H1 (cell line): ENCODE measurements around the gene PRR33. TPM values are rescaled to one million over a fixed set of nuclear protein-coding genes. Genes with fewer than 3 reads are reported as not detected.

Experiments used
- CHD7 ChIP-seq: fragments of 300-600 bp; sonication (generic); IDR thresholded peaks from 2 replicates; pipeline ENCODE4 v1.7.1; 2012; ENCODE audit warnings: low read length, moderate library complexity, mild to moderate bottlenecking, inconsistent platforms; ENCODE audit not compliant: insufficient replicate concordance
- E2F6 ChIP-seq: IDR thresholded peaks from 2 replicates; pipeline ENCODE4 v1.6.1; 2012; ENCODE audit warnings: inconsistent platforms
- FOSL1 ChIP-seq: IDR thresholded peaks from 2 replicates; pipeline ENCODE4 v1.6.1; 2011; ENCODE audit warnings: mild to moderate bottlenecking, low read depth, low read length, moderate library complexity; ENCODE audit not compliant: insufficient read depth
- POLR2AphosphoS5 ChIP-seq: IDR thresholded peaks from 2 replicates; pipeline ENCODE4 v1.6.1; 2011; ENCODE audit warnings: low read depth, low read length
- RAD21 ChIP-seq, 2 experiments: IDR thresholded peaks in 1 of 2; conservative IDR thresholded peaks in 1 of 2; 2 replicates each; pipeline ENCODE4 v1.6.1; 2011; ENCODE audit warnings: low read depth in 2 of 2, low read length in 2 of 2, improper control_type of control experiment in 1 of 2, inconsistent platforms in 1 of 2, mild to moderate bottlenecking in 1 of 2, moderate library complexity in 1 of 2
- USF2 ChIP-seq: IDR thresholded peaks from 2 replicates; pipeline ENCODE4 v1.6.1; 2011; ENCODE audit warnings: low read length, improper control_type of control experiment
- polyA plus RNA-seq, 7 experiments: library from polyadenylated mRNA; depleted of rRNA in 3 of 7; stranded (reverse) in 5 of 7; unstranded in 2 of 7; fragments of >200 nt in 5 of 7; fragments of 200-250 nt in 2 of 7; gene quantifications; 1 replicate in 5 of 7; 2 replicates in 1 of 7; 4 replicates in 1 of 7; pipeline versions ENCODE4 v1.2.1 to v1.2.3, GENCODE V29; 2011 to 2013; ENCODE audit warnings: missing spikeins in 2 of 7, mixed read lengths in 2 of 7
- total RNA-seq: library from RNA; stranded (reverse); fragmentation: NEBNext Ultra II Directional; extraction: Animal tissue kit (Norgen Biotek cat#: 25700); gene quantifications from 2 replicates; pipeline ENCODE4 v1.2.1, GENCODE V29; 2021

PRR33 gene
- total and polyA plus RNA-seq, 2 of the 8 experiments (the other 6 are each of a cell fraction or from before 2014, with no cell fraction given): 0.02 TPM; not detected in 1

GRCh38 chr11:1888347-1888753, 3.3 kb downstream of the PRR33 start (continued):
- no peak for TF ChIP-seq USF2
- no peak for TF ChIP-seq POLR2AphosphoS5
- TF ChIP-seq E2F6: no peak
- no peak for TF ChIP-seq FOSL1
- TF ChIP-seq CHD7: no peak
- no peak for TF ChIP-seq RAD21 (IDR thresholded peaks at IDR 0.05 in 1 of 2, conservative IDR thresholded peaks at IDR 0.05 in 1 of 2; ENCODE audit: low read depth in 2 of 2, low read length in 2 of 2)
